Ramos (cell line): ENCODE results near the gene PKD2.
"Not testable (repeated sequence)": the region's sequence is repeated elsewhere in the genome, so short reads cannot be mapped to it uniquely, and the experiment has no call there.

Source experiments
- in situ Hi-C: fragments of 300-500 bp; cut with MboI; formaldehyde crosslinking; loops from one replicate; pipeline ENCODE4 v1.14.3; 2022; ENCODE audit warnings: low sequenced_read_pairs; ENCODE audit not compliant: unreplicated experiment

Gene PKD2

GRCh38 chr4:87985097-87985886, 22.1 kb upstream of the PKD2 start:
- in situ Hi-C loops = no loop called here

GRCh38 chr4:87985887-87986200, 21.6 kb upstream of the PKD2 start:
- in situ Hi-C loops = no loop called here

- in situ Hi-C loops = no loop called here
Observed at GRCh38 chr4:87986508-87986907, 20.9 kb upstream of the PKD2 start.

- in situ Hi-C loops = no loop called here
Observed at GRCh38 chr4:87989765-87990164, 17.7 kb upstream of the PKD2 start.

- in situ Hi-C loops = no loop called here
Observed at GRCh38 chr4:87995435-87995834, 12.0 kb upstream of the PKD2 start.

GRCh38 chr4:87999191-87999691, 8.2 kb upstream of the PKD2 start:
- in situ Hi-C loops = not testable (repeated sequence)

GRCh38 chr4:88001871-88002270, 5.6 kb upstream of the PKD2 start:
- in situ Hi-C loops = no loop called here

- in situ Hi-C loops = no loop called here
Observed at GRCh38 chr4:88002786-88003185, 4.6 kb upstream of the PKD2 start.

GRCh38 chr4:88003261-88003660, 4.2 kb upstream of the PKD2 start:
- in situ Hi-C loops = no loop called here

GRCh38 chr4:88005076-88005475, 2.4 kb upstream of the PKD2 start:
- in situ Hi-C loops = no loop called here

GRCh38 chr4:88005946-88006345, 1.5 kb upstream of the PKD2 start:
- in situ Hi-C loops = no loop called here

- in situ Hi-C loops = no loop called here
Observed at GRCh38 chr4:88006956-88007303, 505 bp upstream of the PKD2 start.

GRCh38 chr4:88008122-88008742, 797 bp downstream of the PKD2 start:
- in situ Hi-C loops = no loop called here

- in situ Hi-C loops = no loop called here
Observed at GRCh38 chr4:88008743-88009171, 1.3 kb downstream of the PKD2 start.

GRCh38 chr4:88009871-88010270, 2.4 kb downstream of the PKD2 start:
- in situ Hi-C loops = no loop called here

- in situ Hi-C loops = no loop called here
Observed at GRCh38 chr4:88010966-88011365, 3.5 kb downstream of the PKD2 start.

GRCh38 chr4:88012647-88013046, 5.2 kb downstream of the PKD2 start:
- in situ Hi-C loops = no loop called here

GRCh38 chr4:88014386-88014905, 7.0 kb downstream of the PKD2 start:
- in situ Hi-C loops = no loop called here

GRCh38 chr4:88015659-88016295, 8.3 kb downstream of the PKD2 start:
- in situ Hi-C loops = no loop called here

- in situ Hi-C loops = no loop called here
Observed at GRCh38 chr4:88017516-88018297, 10.3 kb downstream of the PKD2 start.

- in situ Hi-C loops = no loop called here
Observed at GRCh38 chr4:88018466-88018865, 11.0 kb downstream of the PKD2 start.
